ENCODE data around the gene LDLRAD4.

The LDLRAD4 gene

GRCh38 chr18:13442451-13442850 lies 223.9 kb downstream of the LDLRAD4 start:
- no peak for ATAC-seq
- TF ChIP-seq ZNF8 (CRISPR knock-in tag; IDR thresholded peaks at IDR 0.05) (no peak), PATZ1 (CRISPR knock-in tag; IDR thresholded peaks at IDR 0.05; ENCODE audit: borderline replicate concordance) (no peak), ZFP3 (CRISPR knock-in tag; IDR thresholded peaks at IDR 0.05) (no peak), GLIS3 (CRISPR knock-in tag; IDR thresholded peaks at IDR 0.05) (no peak), SNAI2 (CRISPR knock-in tag; IDR thresholded peaks at IDR 0.05) (no peak), ZNF70 (CRISPR knock-in tag; IDR thresholded peaks at IDR 0.05) (no peak), ESRRG (CRISPR knock-in tag; IDR thresholded peaks at IDR 0.05) (no peak), TOX (CRISPR knock-in tag; IDR thresholded peaks at IDR 0.05; ENCODE audit: borderline replicate concordance) (no peak), RARB (CRISPR knock-in tag; IDR thresholded peaks at IDR 0.05) (no peak), TCF4 (CRISPR knock-in tag; IDR thresholded peaks at IDR 0.05; ENCODE audit: borderline replicate concordance) (no peak), CSRNP3 (CRISPR knock-in tag; IDR thresholded peaks at IDR 0.05) (no peak), ZC3H10 (CRISPR knock-in tag; IDR thresholded peaks at IDR 0.05) (no peak), ISL1 (CRISPR knock-in tag; IDR thresholded peaks at IDR 0.05) (no peak), ARNTL (CRISPR knock-in tag; IDR thresholded peaks at IDR 0.05; ENCODE audit: borderline replicate concordance, low read depth) (no peak), CSDC2 (CRISPR knock-in tag; IDR thresholded peaks at IDR 0.05) (no peak)

- no peak for ATAC-seq
- TF ChIP-seq OSR1 (CRISPR knock-in tag; IDR thresholded peaks at IDR 0.05) (no peak), ESRRG (CRISPR knock-in tag; IDR thresholded peaks at IDR 0.05) (no peak), TOX (CRISPR knock-in tag; IDR thresholded peaks at IDR 0.05; ENCODE audit: borderline replicate concordance) (no peak), ZNF8 (CRISPR knock-in tag; IDR thresholded peaks at IDR 0.05) (no peak), POU6F1 (CRISPR knock-in tag; IDR thresholded peaks at IDR 0.05; ENCODE audit: borderline replicate concordance, low read depth) (no peak)
Measured at GRCh38 chr18:13443552-13443951, 225.0 kb downstream of the LDLRAD4 start.

- ATAC-seq = no peak
- TF ChIP-seq TCF4 (CRISPR knock-in tag; IDR thresholded peaks at IDR 0.05; ENCODE audit: borderline replicate concordance) (no peak), TOX (CRISPR knock-in tag; IDR thresholded peaks at IDR 0.05; ENCODE audit: borderline replicate concordance) (no peak), CSRNP3 (CRISPR knock-in tag; IDR thresholded peaks at IDR 0.05) (no peak), ZFP30 (CRISPR knock-in tag; IDR thresholded peaks at IDR 0.05) (no peak), PATZ1 (CRISPR knock-in tag; IDR thresholded peaks at IDR 0.05; ENCODE audit: borderline replicate concordance) (no peak), RARB (CRISPR knock-in tag; IDR thresholded peaks at IDR 0.05) (no peak), TSHZ2 (CRISPR knock-in tag; IDR thresholded peaks at IDR 0.05) (no peak), ZC3H10 (CRISPR knock-in tag; IDR thresholded peaks at IDR 0.05) (no peak), SNAI2 (CRISPR knock-in tag; IDR thresholded peaks at IDR 0.05) (no peak), ISL1 (CRISPR knock-in tag; IDR thresholded peaks at IDR 0.05) (no peak), ZNF70 (CRISPR knock-in tag; IDR thresholded peaks at IDR 0.05) (no peak), CSDC2 (CRISPR knock-in tag; IDR thresholded peaks at IDR 0.05) (no peak), OSR1 (CRISPR knock-in tag; IDR thresholded peaks at IDR 0.05) (no peak)
Measured at GRCh38 chr18:13444430-13445240, 226.1 kb downstream of the LDLRAD4 start.

Measured in SK-N-SH treated with all-trans-retinoic acid at 6 μM for 48 hours (cell line).